OCI-LY1 (cell line): ENCODE measurements around the gene ZNF136.

Experiments used
- CTCF ChIP-seq: fragments of 200-600 bp; sonication (generic), shearing (Covaris generic); IDR thresholded peaks from 2 replicates; pipeline ENCODE4 v1.5.1; 2017; ENCODE audit warnings: mild to moderate bottlenecking, antibody characterized with exemption, low read length, moderate library complexity, mixed read lengths
- EZH2 ChIP-seq: fragments of 200-600 bp; sonication (generic), shearing (Covaris generic); IDR thresholded peaks from 2 replicates; pipeline ENCODE4 v1.8.0; 2017; ENCODE audit warnings: borderline replicate concordance, mixed run types, mild to moderate bottlenecking, antibody characterized with exemption, low read length, moderate library complexity, mixed read lengths

DNA sequence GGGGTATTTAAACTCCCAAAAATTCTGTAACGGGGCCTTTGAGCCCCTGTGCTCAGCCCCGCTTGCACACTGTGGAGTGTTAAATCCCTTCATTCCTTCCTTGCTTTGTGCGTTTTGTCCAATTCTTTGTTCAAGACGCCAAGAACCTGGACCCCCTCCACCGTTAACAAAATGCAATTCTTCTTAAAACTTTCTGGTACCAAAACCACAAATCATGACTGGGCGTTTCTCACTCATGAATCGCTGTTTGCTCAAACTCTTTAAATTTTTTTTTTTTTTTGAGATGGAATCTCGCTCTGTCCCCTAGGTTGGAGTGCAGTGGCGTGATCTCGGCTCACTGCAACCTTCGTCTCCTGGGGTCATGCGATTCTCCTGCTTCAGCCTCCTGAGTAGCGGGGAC, 23.6 kb upstream of the ZNF136 start:
- no peak for TF ChIP-seq CTCF
- TF ChIP-seq EZH2 = no peak
